Ishikawa (cell line): Measurements from ENCODE around the gene COL27A1.

Experiments
- CEBPB ChIP-seq: IDR thresholded peaks from 2 replicates; pipeline ENCODE4 v1.6.1; 2012
- CREB1 ChIP-seq: IDR thresholded peaks from 2 replicates; pipeline ENCODE4 v1.6.1; 2012; ENCODE audit warnings: low read depth
- EGR1 ChIP-seq: IDR thresholded peaks from 2 replicates; pipeline ENCODE4 v1.6.1; 2012
- EP300 ChIP-seq: IDR thresholded peaks from 2 replicates; pipeline ENCODE4 v1.6.1; 2012; ENCODE audit warnings: borderline replicate concordance
- FOXM1 ChIP-seq: IDR thresholded peaks from 2 replicates; pipeline ENCODE4 v1.6.1; 2012; ENCODE audit warnings: low read depth, borderline replicate concordance
- MAX ChIP-seq: IDR thresholded peaks from 2 replicates; pipeline ENCODE4 v1.6.1; 2012
- RAD21 ChIP-seq: IDR thresholded peaks from 2 replicates; pipeline ENCODE4 v1.6.1; 2012; ENCODE audit warnings: low read depth
- REST ChIP-seq: IDR thresholded peaks from 2 replicates; pipeline ENCODE4 v1.6.1; 2012; ENCODE audit warnings: low read depth, mild to moderate bottlenecking
- TAF1 ChIP-seq: IDR thresholded peaks from 2 replicates; pipeline ENCODE4 v1.6.1; 2012; ENCODE audit warnings: low read depth, mild to moderate bottlenecking
- TCF12 ChIP-seq: IDR thresholded peaks from 2 replicates; pipeline ENCODE4 v1.6.1; 2012; ENCODE audit warnings: low read depth
- USF1 ChIP-seq: IDR thresholded peaks from 2 replicates; pipeline ENCODE4 v1.6.1; 2012
- YY1 ChIP-seq: IDR thresholded peaks from 2 replicates; pipeline ENCODE4 v1.6.1; 2012; ENCODE audit warnings: low read depth
- ZBTB7A ChIP-seq: IDR thresholded peaks from 2 replicates; pipeline ENCODE4 v1.6.1; 2012; ENCODE audit warnings: low read depth

- TF ChIP-seq EP300 (no peak), CREB1 (no peak), YY1 (no peak), CEBPB (no peak), MAX (no peak), REST (no peak), TAF1 (no peak), RAD21 (no peak), USF1 (no peak), EGR1 (no peak), TCF12 (no peak), FOXM1 (no peak), ZBTB7A (no peak)
Observed at GRCh38 chr9:114327749-114328148, 172.4 kb downstream of the COL27A1 start.
